DND-41 (cell line): ENCODE data around the gene RAD51B.

ENCODE experiments used
- CTCF ChIP-seq: IDR thresholded peaks from 2 replicates; pipeline ENCODE4 v1.5.1; 2012; ENCODE audit warnings: borderline replicate concordance, low read length, moderate library complexity, mild to moderate bottlenecking; ENCODE audit not compliant: poor library complexity, severe bottlenecking; ENCODE audit errors: extremely low read depth
- EZH2 ChIP-seq: IDR thresholded peaks from 3 replicates; pipeline ENCODE4 v1.6.1; 2012; ENCODE audit warnings: borderline replicate concordance, low read depth, mild to moderate bottlenecking, moderate library complexity, low read length, inconsistent platforms; ENCODE audit not compliant: severe bottlenecking

DNA sequence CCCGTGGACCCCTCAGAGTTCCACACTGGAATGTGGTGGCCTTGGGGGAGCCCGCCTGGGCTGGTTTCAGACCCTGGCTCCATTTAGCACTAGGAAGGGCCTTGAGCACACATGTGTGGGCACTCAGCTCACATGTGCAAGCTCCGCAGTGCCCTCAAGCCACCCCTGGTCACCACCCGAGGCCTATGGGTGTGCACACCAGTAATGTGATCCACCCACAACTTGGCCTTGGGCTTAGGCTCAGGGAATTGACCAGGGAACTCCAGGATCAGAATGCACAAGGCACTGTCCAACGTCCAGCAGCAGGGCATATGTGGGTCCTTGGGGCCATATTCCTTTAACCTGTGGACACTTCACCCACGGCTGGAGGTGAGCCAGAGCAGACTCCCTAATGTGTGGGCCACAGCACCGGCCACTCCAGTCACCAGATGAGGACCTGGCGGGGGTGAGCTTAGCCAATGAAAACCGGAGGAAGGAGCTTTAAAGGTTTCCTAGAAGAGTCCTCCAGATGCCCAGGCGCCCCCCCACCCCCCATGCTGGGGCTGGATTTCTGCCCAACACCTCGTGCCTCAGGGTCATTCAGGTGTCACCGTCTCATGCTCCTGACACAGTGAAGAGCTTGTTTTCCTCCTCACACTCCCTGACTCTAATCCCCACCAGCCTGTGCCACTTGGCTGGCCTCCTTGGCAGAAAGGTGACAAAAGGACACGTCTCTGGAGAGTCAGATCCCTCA, 764.1 kb downstream of the RAD51B start:
- TF ChIP-seq CTCF, result no peak
- TF ChIP-seq EZH2, result no peak
